ENCODE data around the gene IGSF9B.

IGSF9B gene

GRCh38 chr11:133931449-133932060, 25.2 kb downstream of the IGSF9B start:
- no peak overlapping the region for H3K4me3 ChIP-seq (ENCODE audit: low read depth in 1 of 2, low read length in 2 of 2)
- no peaks in the 10 kb centered on the region for H3K27me3 ChIP-seq (ENCODE audit: control insufficient read depth in 1 of 2, insufficient read depth in 2 of 2, low read length in 2 of 2)
- H3K9ac ChIP-seq (ENCODE audit: low read depth in 1 of 2, low read length in 2 of 2): no peak overlapping the region
- H3K36me3 ChIP-seq (ENCODE audit: control insufficient read depth in 1 of 2, insufficient read depth in 2 of 2, low read length in 2 of 2): no peaks in the 10 kb centered on the region
- H3K27ac ChIP-seq (ENCODE audit: low read depth, low read length): no peak overlapping the region
- H3K4me1 ChIP-seq (ENCODE audit: control insufficient read depth in 1 of 2, insufficient read depth in 2 of 2, low read length in 2 of 2): peaks cover 11 to 13% of the 10 kb centered on the region in 2 donors
- no peaks in the 10 kb centered on the region for H3K9me3 ChIP-seq (ENCODE audit: control insufficient read depth in 1 of 2, low read length in 2 of 2)

- Histone ChIP-seq H3K4me1 (ENCODE audit: control insufficient read depth in 1 of 2, insufficient read depth in 2 of 2, low read length in 2 of 2) (peaks cover 11 to 13% of the 10 kb centered on the region in 2 donors), H3K4me3 (ENCODE audit: low read depth in 1 of 2, low read length in 2 of 2) (no peak overlapping the region), H3K9me3 (ENCODE audit: control insufficient read depth in 1 of 2, low read length in 2 of 2) (no peaks in the 10 kb centered on the region), H3K27ac (ENCODE audit: low read depth, low read length) (no peak overlapping the region), H3K36me3 (ENCODE audit: control insufficient read depth in 1 of 2, insufficient read depth in 2 of 2, low read length in 2 of 2) (no peaks in the 10 kb centered on the region), H3K9ac (ENCODE audit: low read depth in 1 of 2, low read length in 2 of 2) (no peak overlapping the region), H3K27me3 (ENCODE audit: control insufficient read depth in 1 of 2, insufficient read depth in 2 of 2, low read length in 2 of 2) (no peaks in the 10 kb centered on the region)
Observed at GRCh38 chr11:133930767-133931448, 25.9 kb downstream of the IGSF9B start.

- no peak overlapping the region for H3K27ac ChIP-seq (ENCODE audit: low read depth, low read length)
- H3K4me3 ChIP-seq (ENCODE audit: low read depth in 1 of 2, low read length in 2 of 2): no peak overlapping the region
- peaks cover 11 to 13% of the 10 kb centered on the region in 2 donors for H3K4me1 ChIP-seq (ENCODE audit: control insufficient read depth in 1 of 2, insufficient read depth in 2 of 2, low read length in 2 of 2)
- no peaks in the 10 kb centered on the region for H3K27me3 ChIP-seq (ENCODE audit: control insufficient read depth in 1 of 2, insufficient read depth in 2 of 2, low read length in 2 of 2)
- no peak overlapping the region for H3K9ac ChIP-seq (ENCODE audit: low read depth in 1 of 2, low read length in 2 of 2)
- H3K36me3 ChIP-seq (ENCODE audit: control insufficient read depth in 1 of 2, insufficient read depth in 2 of 2, low read length in 2 of 2): no peaks in the 10 kb centered on the region
- H3K9me3 ChIP-seq (ENCODE audit: control insufficient read depth in 1 of 2, low read length in 2 of 2): no peaks in the 10 kb centered on the region
Observed at GRCh38 chr11:133930053-133930766, 26.6 kb downstream of the IGSF9B start.

- Histone ChIP-seq H3K9ac (ENCODE audit: low read depth in 1 of 2, low read length in 2 of 2) (no peak overlapping the region), H3K9me3 (ENCODE audit: control insufficient read depth in 1 of 2, low read length in 2 of 2) (no peaks in the 10 kb centered on the region), H3K4me3 (ENCODE audit: low read depth in 1 of 2, low read length in 2 of 2) (no peak overlapping the region), H3K27ac (ENCODE audit: low read depth, low read length) (no peak overlapping the region), H3K27me3 (ENCODE audit: control insufficient read depth in 1 of 2, insufficient read depth in 2 of 2, low read length in 2 of 2) (no peaks in the 10 kb centered on the region), H3K36me3 (ENCODE audit: control insufficient read depth in 1 of 2, insufficient read depth in 2 of 2, low read length in 2 of 2) (no peaks in the 10 kb centered on the region), H3K4me1 (ENCODE audit: control insufficient read depth in 1 of 2, insufficient read depth in 2 of 2, low read length in 2 of 2) (peaks cover 11 to 13% of the 10 kb centered on the region in 2 donors)
Observed at GRCh38 chr11:133929401-133930052, 27.2 kb downstream of the IGSF9B start.

- Histone ChIP-seq H3K4me3 (ENCODE audit: low read depth in 1 of 2, low read length in 2 of 2) (peak overlapping the region in 1 of 2 donors; percentile 44), H3K27me3 (ENCODE audit: control insufficient read depth in 1 of 2, insufficient read depth in 2 of 2, low read length in 2 of 2) (no peaks in the 10 kb centered on the region), H3K9ac (ENCODE audit: low read depth in 1 of 2, low read length in 2 of 2) (no peak overlapping the region), H3K9me3 (ENCODE audit: control insufficient read depth in 1 of 2, low read length in 2 of 2) (no peaks in the 10 kb centered on the region), H3K27ac (ENCODE audit: low read depth, low read length) (no peak overlapping the region), H3K36me3 (ENCODE audit: control insufficient read depth in 1 of 2, insufficient read depth in 2 of 2, low read length in 2 of 2) (no peaks in the 10 kb centered on the region), H3K4me1 (ENCODE audit: control insufficient read depth in 1 of 2, insufficient read depth in 2 of 2, low read length in 2 of 2) (peaks cover 11 to 13% of the 10 kb centered on the region in 2 donors)
Observed at GRCh38 chr11:133928628-133929059, 28.1 kb downstream of the IGSF9B start.

GRCh38 chr11:133927690-133928627, 28.8 kb downstream of the IGSF9B start:
- peaks cover 11 to 13% of the 10 kb centered on the region in 2 donors for H3K4me1 ChIP-seq (ENCODE audit: control insufficient read depth in 1 of 2, insufficient read depth in 2 of 2, low read length in 2 of 2)
- H3K4me3 ChIP-seq (ENCODE audit: low read depth in 1 of 2, low read length in 2 of 2): peak overlapping the region; percentile 34 to 44
- H3K9ac ChIP-seq (ENCODE audit: low read depth in 1 of 2, low read length in 2 of 2): no peak overlapping the region
- H3K27ac ChIP-seq (ENCODE audit: low read depth, low read length): no peak overlapping the region
- no peaks in the 10 kb centered on the region for H3K9me3 ChIP-seq (ENCODE audit: control insufficient read depth in 1 of 2, low read length in 2 of 2)
- H3K27me3 ChIP-seq (ENCODE audit: control insufficient read depth in 1 of 2, insufficient read depth in 2 of 2, low read length in 2 of 2): no peaks in the 10 kb centered on the region
- H3K36me3 ChIP-seq (ENCODE audit: control insufficient read depth in 1 of 2, insufficient read depth in 2 of 2, low read length in 2 of 2): no peaks in the 10 kb centered on the region

- Histone ChIP-seq H3K4me3 (ENCODE audit: low read depth in 1 of 2, low read length in 2 of 2) (no peak overlapping the region), H3K36me3 (ENCODE audit: control insufficient read depth in 1 of 2, insufficient read depth in 2 of 2, low read length in 2 of 2) (no peaks in the 10 kb centered on the region), H3K4me1 (ENCODE audit: control insufficient read depth in 1 of 2, insufficient read depth in 2 of 2, low read length in 2 of 2) (peaks cover 11 to 13% of the 10 kb centered on the region in 2 donors), H3K27ac (ENCODE audit: low read depth, low read length) (no peak overlapping the region), H3K27me3 (ENCODE audit: control insufficient read depth in 1 of 2, insufficient read depth in 2 of 2, low read length in 2 of 2) (no peaks in the 10 kb centered on the region), H3K9me3 (ENCODE audit: control insufficient read depth in 1 of 2, low read length in 2 of 2) (no peaks in the 10 kb centered on the region), H3K9ac (ENCODE audit: low read depth in 1 of 2, low read length in 2 of 2) (no peak overlapping the region)
Observed at GRCh38 chr11:133926466-133927246, 30.1 kb downstream of the IGSF9B start.

GRCh38 chr11:133925756-133926155, 31.0 kb downstream of the IGSF9B start:
- H3K4me3 ChIP-seq (ENCODE audit: low read depth in 1 of 2, low read length in 2 of 2): no peak overlapping the region
- no peaks in the 10 kb centered on the region for H3K9me3 ChIP-seq (ENCODE audit: control insufficient read depth in 1 of 2, low read length in 2 of 2)
- H3K9ac ChIP-seq (ENCODE audit: low read depth in 1 of 2, low read length in 2 of 2): no peak overlapping the region
- H3K36me3 ChIP-seq (ENCODE audit: control insufficient read depth in 1 of 2, insufficient read depth in 2 of 2, low read length in 2 of 2): no peaks in the 10 kb centered on the region
- H3K4me1 ChIP-seq (ENCODE audit: control insufficient read depth in 1 of 2, insufficient read depth in 2 of 2, low read length in 2 of 2): peaks cover 11 to 13% of the 10 kb centered on the region in 2 donors
- no peak overlapping the region for H3K27ac ChIP-seq (ENCODE audit: low read depth, low read length)
- no peaks in the 10 kb centered on the region for H3K27me3 ChIP-seq (ENCODE audit: control insufficient read depth in 1 of 2, insufficient read depth in 2 of 2, low read length in 2 of 2)

GRCh38 chr11:133924661-133925060, 32.1 kb downstream of the IGSF9B start:
- Histone ChIP-seq H3K36me3 (ENCODE audit: control insufficient read depth in 1 of 2, insufficient read depth in 2 of 2, low read length in 2 of 2) (no peaks in the 10 kb centered on the region), H3K4me1 (ENCODE audit: control insufficient read depth in 1 of 2, insufficient read depth in 2 of 2, low read length in 2 of 2) (peaks cover 11 to 13% of the 10 kb centered on the region in 2 donors), H3K4me3 (ENCODE audit: low read depth in 1 of 2, low read length in 2 of 2) (no peak overlapping the region), H3K27me3 (ENCODE audit: control insufficient read depth in 1 of 2, insufficient read depth in 2 of 2, low read length in 2 of 2) (no peaks in the 10 kb centered on the region), H3K9me3 (ENCODE audit: control insufficient read depth in 1 of 2, low read length in 2 of 2) (no peaks in the 10 kb centered on the region), H3K27ac (ENCODE audit: low read depth, low read length) (no peak overlapping the region), H3K9ac (ENCODE audit: low read depth in 1 of 2, low read length in 2 of 2) (no peak overlapping the region)
